ENCODE measurements around the gene LSM12. TPM values are rescaled to one million over a fixed set of nuclear protein-coding genes. Genes with fewer than 3 reads are reported as not detected.

Gene LSM12
- total RNA-seq, 1 experiment from 2014 or later: 85.5 TPM

DNA sequence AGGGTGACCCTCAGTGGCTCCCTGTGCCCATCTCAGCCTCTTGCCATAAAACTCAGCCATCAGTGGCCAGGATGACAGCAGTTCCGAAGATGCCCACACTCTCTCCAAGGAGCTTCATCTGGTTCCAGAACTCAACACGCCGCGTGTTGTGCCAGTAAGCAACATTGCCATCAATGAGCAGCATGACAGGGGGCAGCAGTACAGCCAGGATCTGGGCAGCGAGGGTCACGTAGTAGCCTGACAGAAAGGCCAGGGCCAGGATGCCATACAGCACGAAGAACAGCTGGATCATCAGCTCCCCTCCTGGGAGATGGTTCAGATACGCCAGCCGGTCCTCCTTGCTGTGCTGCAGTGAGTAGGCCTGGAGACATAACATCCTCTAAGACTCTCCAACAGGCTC lies 54.6 kb downstream of the LSM12 start:
- TF ChIP-seq, protein P1, sequence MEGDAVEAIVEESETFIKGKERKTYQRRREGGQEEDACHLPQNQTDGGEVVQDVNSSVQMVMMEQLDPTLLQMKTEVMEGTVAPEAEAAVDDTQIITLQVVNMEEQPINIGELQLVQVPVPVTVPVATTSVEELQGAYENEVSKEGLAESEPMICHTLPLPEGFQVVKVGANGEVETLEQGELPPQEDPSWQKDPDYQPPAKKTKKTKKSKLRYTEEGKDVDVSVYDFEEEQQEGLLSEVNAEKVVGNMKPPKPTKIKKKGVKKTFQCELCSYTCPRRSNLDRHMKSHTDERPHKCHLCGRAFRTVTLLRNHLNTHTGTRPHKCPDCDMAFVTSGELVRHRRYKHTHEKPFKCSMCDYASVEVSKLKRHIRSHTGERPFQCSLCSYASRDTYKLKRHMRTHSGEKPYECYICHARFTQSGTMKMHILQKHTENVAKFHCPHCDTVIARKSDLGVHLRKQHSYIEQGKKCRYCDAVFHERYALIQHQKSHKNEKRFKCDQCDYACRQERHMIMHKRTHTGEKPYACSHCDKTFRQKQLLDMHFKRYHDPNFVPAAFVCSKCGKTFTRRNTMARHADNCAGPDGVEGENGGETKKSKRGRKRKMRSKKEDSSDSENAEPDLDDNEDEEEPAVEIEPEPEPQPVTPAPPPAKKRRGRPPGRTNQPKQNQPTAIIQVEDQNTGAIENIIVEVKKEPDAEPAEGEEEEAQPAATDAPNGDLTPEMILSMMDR (IDR thresholded peaks at IDR 0.05; ENCODE audit: insufficient read depth in 1 of 2, low read depth in 1 of 2, low read length in 1 of 2, severe bottlenecking in 1 of 2, unreplicated experiment in 1 of 2): no peak
- no peaks in the 10 kb centered on the region for H3K9me3 Mint-ChIP-seq (ENCODE audit: unreplicated experiment)
- H3K4me3 Mint-ChIP-seq (ENCODE audit: unreplicated experiment): no peak overlapping the region
- H3K27ac Mint-ChIP-seq (ENCODE audit: unreplicated experiment): no peak overlapping the region
- Histone ChIP-seq H3K9me3 (no peaks in the 10 kb centered on the region), H3K4me3 (ENCODE audit: low read depth, low read length) (no peak overlapping the region), H3K36me3 (ENCODE audit: control insufficient read depth, insufficient read depth, low read length) (0 out of 2 replicates have a peak, but pooled peaks cover 2% of the 10 kb centered on the region), H3K27me3 (replicated peaks; ENCODE audit: control insufficient read depth, insufficient read depth, low read length) (no peaks in the 10 kb centered on the region), H3K4me1 (no peaks in the 10 kb centered on the region; the same call in 1 of the 2 replicates)
- no peaks in the 10 kb centered on the region for H3K27me3 Mint-ChIP-seq (ENCODE audit: insufficient read depth, unreplicated experiment)
- intact Hi-C loops (cut with micrococcal nuclease; ENCODE audit: unreplicated experiment): no loop called here
- ChIA-PET POLR2A (no interaction called here), CTCF (interaction anchor here (0.9 kb wide), 1 partner anchor 18 kb away, joined by 3 read pairs; no protein-coding TSS in a partner anchor)
- no peaks in the 10 kb centered on the region for H3K4me1 Mint-ChIP-seq (ENCODE audit: low read depth, unreplicated experiment)
- peaks cover 22% of the 10 kb centered on the region for H3K36me3 Mint-ChIP-seq (ENCODE audit: insufficient read depth, unreplicated experiment)
- no TSS peak for BruUV-seq (replicated peaks)
- DNase-seq: no peak

DNA sequence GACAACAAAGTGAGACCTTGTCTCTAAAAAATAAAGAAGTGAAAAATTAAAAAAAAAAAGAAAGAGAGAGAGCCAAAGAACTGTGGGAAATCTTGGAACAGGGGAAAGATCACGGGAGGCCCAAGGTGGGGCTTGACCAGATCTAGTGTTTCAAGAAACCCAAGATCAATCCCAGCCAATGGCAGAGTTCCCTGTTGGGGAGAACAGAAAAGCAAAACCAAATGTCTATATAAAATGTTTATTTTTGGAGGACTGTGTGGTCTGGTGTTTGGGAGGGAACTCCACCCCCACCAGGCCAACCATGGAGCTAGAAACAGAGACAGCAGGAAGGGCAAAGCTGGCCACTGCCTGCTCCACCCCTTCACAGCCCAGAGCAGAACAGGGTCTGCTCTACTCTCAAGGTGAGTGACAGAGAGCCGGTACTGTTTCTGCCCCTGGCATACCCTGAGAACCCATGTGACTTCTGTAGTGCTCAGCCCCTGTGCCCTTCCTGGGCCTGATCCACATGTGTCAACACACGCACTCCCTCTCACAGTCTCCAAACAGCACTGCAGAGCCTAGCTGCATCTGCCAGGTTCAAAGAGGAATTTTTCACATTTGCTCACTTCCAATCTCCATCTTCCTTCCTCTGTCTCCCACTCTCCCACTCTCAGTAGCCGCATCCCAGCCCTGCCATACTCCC lies 55.4 kb downstream of the LSM12 start:
- POLR2A ChIA-PET: no interaction called here
- TSS peak; percentile 26 for BruUV-seq (replicated peaks)
- no peak overlapping the region for H3K4me3 ChIP-seq (ENCODE audit: low read depth, low read length)

DNA sequence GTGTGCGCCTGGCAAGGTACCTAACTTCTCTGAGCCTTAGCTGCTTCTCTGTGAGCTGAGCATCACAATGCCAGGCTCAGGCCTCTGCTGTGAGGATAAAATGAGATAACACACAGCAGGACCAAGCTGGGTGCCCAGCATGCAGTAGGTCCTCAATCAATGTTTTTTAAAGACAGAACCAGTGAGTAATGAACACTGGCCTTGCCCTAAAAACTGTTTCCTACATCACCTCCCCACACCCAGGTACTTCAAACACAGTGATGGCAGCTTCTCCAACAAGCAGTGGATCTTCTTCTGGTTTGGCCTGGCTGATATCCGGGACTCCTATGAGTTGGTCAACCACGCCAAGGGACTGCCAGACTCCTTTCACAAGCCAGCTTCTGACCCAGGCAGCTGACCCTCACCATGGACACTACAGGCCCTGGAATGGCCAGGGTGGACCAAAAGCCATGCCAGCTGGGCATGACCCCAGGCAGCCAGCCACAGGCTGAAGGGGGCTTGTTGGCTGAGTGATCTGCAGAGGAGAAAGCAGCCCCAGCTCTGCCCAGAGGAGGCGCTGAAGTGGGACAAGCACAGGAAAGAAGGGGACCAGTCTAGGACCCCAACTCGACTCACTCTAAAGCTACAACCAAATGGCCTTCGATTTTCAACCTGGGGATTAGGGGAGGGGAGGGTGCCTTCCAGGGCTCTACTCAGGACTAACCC lies 58.1 kb downstream of the LSM12 start:
- Mint-ChIP-seq H3K4me1 (ENCODE audit: low read depth, unreplicated experiment) (no peaks in the 10 kb centered on the region), H3K36me3 (ENCODE audit: insufficient read depth, unreplicated experiment) (peaks cover 24% of the 10 kb centered on the region), H3K9me3 (ENCODE audit: unreplicated experiment) (no peaks in the 10 kb centered on the region), H3K4me3 (ENCODE audit: unreplicated experiment) (peak overlapping the region; percentile 69), H3K27ac (ENCODE audit: unreplicated experiment) (no peak overlapping the region), H3K27me3 (ENCODE audit: insufficient read depth, unreplicated experiment) (peaks cover 4% of the 10 kb centered on the region)
- TF ChIP-seq, protein P1 (IDR thresholded peaks at IDR 0.05; ENCODE audit: insufficient read depth in 1 of 2, low read depth in 1 of 2, low read length in 1 of 2, severe bottlenecking in 1 of 2, unreplicated experiment in 1 of 2): no peak
- ChIA-PET CTCF (no interaction called here), POLR2A (interaction anchor here (0.6 kb wide), 1 partner anchor 1713 kb away, joined by 5 read pairs; no protein-coding TSS in a partner anchor)
- Histone ChIP-seq H3K36me3 (ENCODE audit: control insufficient read depth, insufficient read depth, low read length) (0 out of 2 replicates have a peak, but pooled peaks cover 2% of the 10 kb centered on the region), H3K27me3 (replicated peaks; ENCODE audit: control insufficient read depth, insufficient read depth, low read length) (peaks cover 3% of the 10 kb centered on the region), H3K9me3 (no peaks in the 10 kb centered on the region), H3K4me3 (ENCODE audit: low read depth, low read length) (no peak overlapping the region), H3K4me1 (peaks cover 18% of the 10 kb centered on the region)
- intact Hi-C loops (cut with micrococcal nuclease; ENCODE audit: unreplicated experiment): no loop called here
- DNase-seq: no peak
- no TSS peak for BruUV-seq (replicated peaks)

More for the DNA sequence above, 55.4 kb downstream of the LSM12 start:
- Mint-ChIP-seq H3K4me1 (ENCODE audit: low read depth, unreplicated experiment) (no peaks in the 10 kb centered on the region), H3K9me3 (ENCODE audit: unreplicated experiment) (no peaks in the 10 kb centered on the region), H3K27me3 (ENCODE audit: insufficient read depth, unreplicated experiment) (no peaks in the 10 kb centered on the region), H3K27ac (ENCODE audit: unreplicated experiment) (no peak overlapping the region), H3K4me3 (ENCODE audit: unreplicated experiment) (no peak overlapping the region), H3K36me3 (ENCODE audit: insufficient read depth, unreplicated experiment) (peaks cover 29% of the 10 kb centered on the region)
- TF ChIP-seq, protein P1 (IDR thresholded peaks at IDR 0.05; ENCODE audit: insufficient read depth in 1 of 2, low read depth in 1 of 2, low read length in 1 of 2, severe bottlenecking in 1 of 2, unreplicated experiment in 1 of 2): no peak
- H3K9me3 ChIP-seq: no peaks in the 10 kb centered on the region
- H3K4me1 ChIP-seq: peaks cover 3% of the 10 kb centered on the region; the same call in 1 of the 2 replicates
- 0 out of 2 replicates have a peak, but pooled peaks cover 2% of the 10 kb centered on the region for H3K36me3 ChIP-seq (ENCODE audit: control insufficient read depth, insufficient read depth, low read length)
- CTCF ChIA-PET: no interaction called here
- no peak for DNase-seq
- no peaks in the 10 kb centered on the region for H3K27me3 ChIP-seq (replicated peaks; ENCODE audit: control insufficient read depth, insufficient read depth, low read length)
- intact Hi-C loops (cut with micrococcal nuclease; ENCODE audit: unreplicated experiment): no loop called here
